Measurements from ENCODE around the gene ABL2.
"Not testable (repeated sequence)": the region's sequence is repeated elsewhere in the genome, so short reads cannot be mapped to it uniquely, and the experiment has no call there.

ABL2 gene

DNA sequence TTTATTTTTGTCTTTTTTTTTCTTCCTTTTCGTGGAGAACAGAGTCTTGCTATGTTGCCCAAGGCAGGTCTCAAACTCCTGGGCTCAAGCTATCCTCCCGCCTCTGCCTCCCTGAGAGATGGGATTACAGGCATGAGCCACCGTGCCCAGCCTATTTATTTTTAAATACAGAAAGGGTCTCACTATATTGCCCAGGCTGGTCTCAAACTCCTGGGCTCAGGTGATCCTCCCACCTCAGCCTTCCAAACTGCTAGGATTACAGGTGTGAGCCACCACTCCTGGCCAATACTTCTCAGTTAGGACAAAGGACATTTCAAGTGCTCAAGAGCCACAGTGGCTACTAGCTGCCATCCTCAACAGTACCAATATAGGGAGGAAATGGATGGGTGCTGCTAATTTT, 16.2 kb downstream of the ABL2 start:
- DNase-seq: not testable (repeated sequence)

DNA sequence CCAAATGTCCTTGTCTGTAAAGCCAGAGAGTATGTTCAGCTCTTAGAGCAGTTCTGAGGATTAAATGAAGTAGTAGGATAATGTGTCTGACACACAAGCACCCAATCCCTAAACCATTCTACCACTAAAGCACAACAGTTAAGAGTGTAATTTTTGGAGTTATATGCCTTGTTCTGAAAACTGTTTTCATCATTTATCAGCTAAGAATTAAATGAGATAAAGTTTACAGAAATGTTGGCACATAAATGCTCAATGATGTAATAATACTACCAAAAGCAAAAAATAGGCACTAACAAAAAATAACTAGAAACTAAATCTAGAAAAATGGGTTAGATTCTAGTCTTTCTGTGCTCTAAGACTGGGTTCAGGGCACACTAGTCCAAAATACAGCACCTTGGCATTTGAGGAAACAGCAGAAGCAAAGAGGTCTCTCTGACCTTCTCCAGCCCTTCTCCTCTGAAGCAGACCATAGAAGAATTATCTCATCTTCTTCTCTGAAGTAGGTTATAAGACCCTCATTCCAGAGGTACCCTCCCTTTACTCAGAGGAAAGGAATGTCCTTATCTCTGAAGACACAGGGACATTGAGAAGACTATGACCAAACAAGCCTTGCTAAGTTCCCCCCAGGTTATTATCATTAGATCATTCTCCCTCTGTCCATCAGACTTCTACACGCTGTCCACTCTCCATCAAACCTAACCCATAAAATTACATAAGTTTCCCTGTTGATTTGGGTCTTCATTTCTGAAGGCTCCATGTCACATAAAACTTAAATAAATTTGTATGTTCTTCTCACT, 20.6 kb downstream of the ABL2 start:
- no peak for DNase-seq

DNA sequence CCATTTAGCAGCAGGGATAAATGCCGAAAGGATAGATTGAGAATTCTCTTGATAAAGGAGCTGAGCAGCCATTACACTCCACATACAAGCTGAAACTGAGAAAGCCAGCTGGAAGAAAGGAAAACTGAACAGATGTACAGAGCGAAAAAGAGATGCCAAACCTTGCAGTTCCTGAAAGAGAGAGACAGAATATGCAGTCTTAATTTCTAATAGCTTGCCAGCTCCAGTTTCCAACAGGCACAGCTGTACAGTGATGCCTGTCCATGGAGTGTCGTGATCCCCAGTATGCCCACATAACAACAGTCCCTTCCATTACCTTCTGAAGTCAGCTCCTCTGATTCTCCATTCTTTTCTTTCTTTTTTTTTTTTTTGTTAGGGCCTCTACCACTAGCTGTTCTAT, 22.7 kb downstream of the ABL2 start:
- peak in 1 of 2 experiments; percentile 31 for DNase-seq

DNA sequence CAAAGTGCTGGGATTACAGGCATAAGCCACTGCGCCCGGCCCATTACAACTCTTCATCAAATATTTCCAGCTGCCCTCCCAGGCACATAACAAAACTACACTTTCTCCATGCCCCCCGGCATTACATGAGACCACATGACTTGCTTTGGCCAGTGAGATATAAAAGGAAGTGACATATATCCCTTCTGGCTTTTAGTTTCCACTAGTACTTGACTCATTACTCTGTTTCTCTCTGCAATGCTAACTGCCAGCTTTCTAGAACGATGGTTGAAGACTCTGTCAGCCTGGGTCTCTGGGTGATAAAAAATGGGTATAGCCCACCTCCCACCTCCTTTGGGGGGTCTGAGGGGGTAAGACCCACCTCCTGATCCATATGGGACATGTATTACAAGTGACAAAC, 24.2 kb downstream of the ABL2 start:
- DNase-seq: no peak

DNA sequence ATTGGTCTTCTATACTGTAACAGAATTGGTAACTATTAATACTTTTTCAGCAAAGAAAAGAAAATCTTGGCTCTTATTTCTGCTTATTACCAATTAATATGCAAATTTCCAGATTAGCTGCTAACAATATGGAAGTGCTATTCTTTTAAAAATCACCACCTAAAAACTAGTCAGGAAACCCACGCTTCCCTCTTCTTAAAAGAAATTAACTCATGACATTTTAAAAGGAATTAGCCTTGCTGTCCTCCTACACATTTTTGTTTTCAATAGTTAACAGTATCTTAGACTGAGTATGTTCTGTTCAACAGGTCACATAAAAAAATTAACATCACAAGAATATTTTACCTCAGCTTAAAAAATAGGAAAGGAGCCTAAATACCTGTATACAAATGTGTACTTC, 27.3 kb downstream of the ABL2 start:
- no peak for DNase-seq

DNA sequence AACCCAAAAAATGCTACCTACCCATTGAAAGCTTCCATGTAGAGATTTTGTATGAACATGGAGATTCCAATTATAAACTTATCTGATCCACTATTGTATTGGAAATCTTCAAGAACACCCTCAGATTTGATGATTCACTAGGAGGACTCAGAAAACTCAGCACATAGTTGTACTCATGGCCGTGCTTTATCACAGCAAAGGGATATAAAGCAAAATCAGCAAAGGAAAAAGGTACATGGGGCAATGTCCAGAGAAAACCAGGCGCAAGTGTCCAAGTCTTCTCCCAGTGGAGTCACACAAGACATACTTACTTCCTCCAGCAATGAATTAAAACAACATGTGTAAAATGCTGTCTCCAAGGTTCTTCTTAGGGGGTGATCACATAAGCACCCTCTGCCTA, 28.9 kb downstream of the ABL2 start:
- DNase-seq: no peak

DNA sequence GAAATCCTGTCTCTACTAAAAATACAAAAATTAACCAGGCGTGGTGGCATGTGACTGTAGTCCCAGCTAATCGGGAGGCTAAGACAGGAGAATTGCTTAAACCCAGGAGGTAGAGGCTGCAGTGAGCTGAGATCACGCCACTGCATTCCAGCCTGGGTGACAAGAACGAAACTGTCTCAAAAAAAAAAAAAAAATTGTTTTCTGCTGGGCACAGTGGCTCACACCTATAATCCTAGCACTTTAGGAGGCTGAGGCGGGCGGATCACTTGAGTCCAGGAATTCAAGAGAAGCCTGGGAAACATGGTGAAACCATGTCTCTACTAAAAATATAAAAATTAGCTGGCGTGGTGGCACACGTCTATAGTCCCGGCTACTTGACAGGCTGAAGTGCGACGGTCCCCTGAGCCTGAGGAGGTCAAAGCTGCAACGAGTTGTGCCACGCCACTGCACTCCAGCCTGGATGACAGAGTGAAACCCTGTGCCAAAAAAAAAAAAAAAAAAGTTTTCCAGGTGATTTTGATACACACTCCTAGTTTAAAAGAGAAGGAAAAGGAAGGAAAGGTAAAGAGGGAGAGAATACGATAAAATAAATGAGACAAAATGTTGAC, 31.7 kb downstream of the ABL2 start:
- no peak for DNase-seq

DNA sequence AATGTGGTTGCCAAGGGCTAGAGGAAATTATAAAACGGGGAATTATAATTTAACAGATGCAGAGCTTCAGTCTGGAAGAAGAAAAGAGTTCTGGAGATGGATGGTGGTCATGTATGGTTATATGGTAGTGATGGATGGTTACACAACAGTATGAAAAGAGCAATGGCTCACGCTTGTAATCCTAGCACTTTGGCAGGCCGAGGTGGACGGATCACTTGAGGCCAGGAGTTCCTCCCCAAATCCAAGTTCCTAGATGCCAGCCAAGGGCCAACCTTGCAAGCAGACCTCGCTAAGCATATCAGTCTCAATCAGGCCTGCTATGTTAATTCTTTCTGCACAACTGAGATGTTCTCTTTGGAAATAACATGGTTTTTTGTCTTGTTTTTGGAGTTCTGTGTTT, 33.6 kb downstream of the ABL2 start:
- not testable (repeated sequence) for DNase-seq

DNA sequence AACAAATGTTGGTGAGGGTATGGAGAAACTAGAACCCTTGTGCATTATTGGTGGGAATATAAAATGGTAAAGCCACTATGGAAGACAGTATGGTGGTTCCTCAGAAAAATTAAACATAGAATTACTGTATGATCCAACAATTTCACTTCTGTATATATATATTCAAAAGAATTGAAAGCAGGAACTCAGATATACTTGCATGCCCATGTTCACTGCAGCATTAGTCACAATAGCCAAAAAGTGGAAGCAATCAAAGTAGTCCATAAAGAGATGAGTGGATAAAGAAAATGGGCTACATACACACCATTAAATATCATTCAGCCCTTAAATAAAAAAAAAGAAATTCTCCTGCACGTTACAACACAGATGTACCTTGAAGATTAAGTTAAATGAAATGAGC, 34.1 kb downstream of the ABL2 start:
- DNase-seq: no peak

DNA sequence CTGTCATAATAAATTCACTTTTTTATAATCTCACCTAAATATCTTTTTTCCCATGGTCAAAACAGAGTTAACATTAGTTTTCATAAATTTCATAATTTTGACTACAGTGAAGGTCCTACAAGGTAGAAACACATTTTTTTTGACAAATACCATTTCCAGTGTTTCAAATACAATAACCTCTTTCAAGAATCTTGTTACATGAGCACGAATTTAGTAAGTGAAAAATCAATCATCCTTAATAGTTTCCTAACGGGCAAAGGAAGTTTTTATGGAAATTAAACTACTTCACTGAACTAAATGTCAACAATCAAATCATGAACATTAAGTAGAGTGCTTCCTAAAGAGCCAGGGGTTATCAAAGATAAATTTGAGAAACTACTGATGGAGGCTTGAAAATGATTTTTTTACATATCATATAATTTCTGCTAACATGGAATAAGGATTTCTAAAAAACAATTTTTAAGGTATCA, 35.4 kb downstream of the ABL2 start:
- no peak for DNase-seq

DNA sequence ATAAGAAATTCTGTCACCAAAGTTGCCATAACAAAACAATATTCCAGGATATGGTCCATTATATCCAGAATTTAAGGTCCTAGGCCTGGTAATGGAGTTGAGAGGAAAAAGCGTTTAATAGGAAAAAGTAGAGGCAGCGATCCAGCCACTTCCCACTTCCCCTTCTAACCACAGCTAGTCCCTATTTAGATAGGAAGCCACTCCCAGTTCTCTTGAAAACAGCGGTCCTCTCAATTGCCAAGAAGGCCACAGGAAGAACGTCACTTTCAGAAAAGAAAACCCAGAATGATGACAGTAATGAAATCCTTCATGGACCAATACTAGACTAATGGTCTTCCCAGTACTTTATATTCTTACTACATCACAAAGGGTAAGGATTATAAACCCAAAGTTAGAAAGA, 38.6 kb downstream of the ABL2 start:
- DNase-seq: no peak

DNA sequence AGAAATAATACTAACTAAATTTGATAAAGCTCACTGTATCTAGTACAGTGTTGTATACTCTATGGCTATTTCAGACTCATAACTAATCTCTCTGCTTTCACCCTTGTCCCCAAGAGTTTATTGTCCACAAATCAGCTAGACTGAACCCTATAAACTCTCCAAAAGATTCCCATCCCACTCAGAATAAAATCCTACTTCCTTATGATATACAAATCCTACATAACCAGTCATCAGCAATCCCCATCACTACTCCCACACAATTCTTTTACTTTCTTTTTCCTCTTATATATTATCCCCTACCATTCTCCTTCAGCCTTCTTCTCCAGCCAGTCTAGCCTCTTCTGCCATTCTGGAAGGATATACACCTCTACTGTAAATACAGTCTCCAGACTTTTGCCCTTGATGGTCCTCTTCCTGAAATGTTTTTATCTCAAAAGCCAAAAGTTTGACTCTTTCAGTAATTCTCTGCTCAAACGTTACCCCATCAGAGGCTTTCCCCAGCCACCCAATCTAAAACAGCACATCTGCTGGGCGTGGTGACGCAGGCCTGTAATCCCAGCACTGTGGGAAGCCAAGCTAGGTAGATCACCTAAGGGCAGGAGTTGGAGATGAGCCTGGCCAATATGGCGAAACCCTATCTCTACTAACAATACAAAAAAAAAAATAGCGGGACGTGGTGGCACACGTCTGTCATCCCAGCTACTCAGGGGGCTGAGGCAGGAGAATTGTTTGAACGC, 41.6 kb downstream of the ABL2 start:
- no peak for DNase-seq

DNA sequence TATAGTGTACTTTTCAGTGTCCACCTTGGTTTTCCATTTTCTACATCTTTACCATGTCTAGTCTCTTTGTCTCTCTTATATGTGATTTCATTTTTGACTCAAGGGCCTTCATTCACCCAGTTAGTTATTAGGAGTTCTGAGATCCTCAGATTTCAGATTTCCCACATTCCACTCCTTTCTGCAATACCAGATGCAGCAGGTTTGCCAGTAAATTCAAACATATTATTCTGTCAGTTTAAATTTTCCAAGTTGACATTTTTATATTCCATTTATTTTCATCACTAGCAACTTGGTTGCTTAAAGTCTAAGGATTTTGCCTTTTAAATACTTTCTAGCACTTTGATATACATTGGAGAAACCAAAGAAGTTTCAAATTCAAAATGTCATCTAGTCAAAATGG, 42.4 kb downstream of the ABL2 start:
- DNase-seq: no peak

DNA sequence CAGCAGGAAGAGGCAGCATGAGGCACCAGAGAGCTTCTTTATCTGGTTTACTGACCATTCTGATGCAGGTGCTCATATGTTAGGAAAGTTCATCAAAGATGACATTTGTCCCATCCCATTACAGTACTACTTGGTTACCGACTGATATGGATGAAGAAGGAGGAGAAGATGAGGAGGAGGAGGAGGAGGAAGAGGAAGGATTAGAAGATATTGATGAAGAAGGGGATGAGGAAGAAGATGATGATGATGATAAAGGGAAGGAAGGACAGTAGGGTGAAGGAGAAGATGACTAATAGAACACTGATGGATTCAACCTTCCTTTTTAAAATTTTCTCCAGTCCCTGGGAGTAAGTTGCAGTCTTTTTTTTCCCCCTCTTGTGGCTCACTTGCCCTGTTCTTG, 45.1 kb downstream of the ABL2 start:
- DNase-seq: no peak

DNA sequence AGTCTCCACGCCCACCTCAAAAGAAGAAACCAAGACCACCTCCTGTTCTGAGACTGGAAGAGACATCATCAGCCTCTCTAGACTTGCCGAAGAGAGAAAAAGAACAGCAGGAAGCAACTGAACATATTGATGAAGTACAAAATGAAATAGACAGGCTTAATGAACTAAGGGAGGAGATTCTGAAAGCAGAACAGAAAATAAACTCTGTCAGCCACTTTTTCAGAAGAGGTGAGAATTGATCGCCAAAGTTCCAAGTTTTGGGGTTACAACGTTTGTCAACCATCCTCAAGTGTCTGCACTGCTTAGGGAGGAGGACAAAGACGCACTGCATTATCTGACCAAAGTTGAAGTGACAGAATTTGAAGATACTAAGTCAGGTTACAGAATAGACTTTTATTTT, 45.6 kb downstream of the ABL2 start:
- DNase-seq: no peak

DNA sequence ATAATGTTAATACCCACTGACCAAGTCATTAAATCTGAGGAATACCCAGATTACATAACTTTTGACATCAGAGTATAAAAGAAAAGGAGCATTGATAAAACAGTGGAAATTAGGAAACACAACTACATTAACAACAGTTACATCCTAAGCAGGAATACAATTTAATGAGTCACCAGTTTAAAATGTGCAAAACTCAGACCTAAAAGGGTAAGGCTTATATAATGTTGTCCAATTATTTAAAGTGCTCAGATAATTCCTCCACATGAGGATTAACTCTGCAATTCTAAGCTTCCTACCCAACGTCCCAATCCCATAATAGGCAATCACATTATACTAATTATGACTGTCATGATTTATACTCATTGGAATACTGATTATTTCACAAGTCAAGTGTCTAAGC, 50.5 kb downstream of the ABL2 start:
- DNase-seq: no peak

DNA sequence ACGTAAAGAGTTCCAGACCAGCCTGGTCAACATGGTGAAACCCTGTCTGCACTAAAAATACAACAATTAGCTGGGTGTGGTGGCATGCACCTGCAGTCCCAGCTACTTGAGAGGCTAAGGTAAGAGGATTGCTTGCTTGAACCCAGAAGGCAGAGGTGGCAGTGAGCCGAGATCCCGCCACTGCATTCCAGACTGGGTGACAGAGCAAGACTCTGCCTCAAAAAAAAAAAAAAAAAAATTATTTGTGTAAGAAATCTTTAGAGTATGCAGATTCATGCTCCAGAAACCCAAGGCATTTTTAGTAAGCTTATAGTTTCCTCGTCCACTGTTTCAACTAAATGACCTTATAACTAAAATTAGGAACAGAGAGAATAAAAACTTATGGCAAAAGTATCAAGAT, 51.3 kb downstream of the ABL2 start:
- no peak for DNase-seq

DNA sequence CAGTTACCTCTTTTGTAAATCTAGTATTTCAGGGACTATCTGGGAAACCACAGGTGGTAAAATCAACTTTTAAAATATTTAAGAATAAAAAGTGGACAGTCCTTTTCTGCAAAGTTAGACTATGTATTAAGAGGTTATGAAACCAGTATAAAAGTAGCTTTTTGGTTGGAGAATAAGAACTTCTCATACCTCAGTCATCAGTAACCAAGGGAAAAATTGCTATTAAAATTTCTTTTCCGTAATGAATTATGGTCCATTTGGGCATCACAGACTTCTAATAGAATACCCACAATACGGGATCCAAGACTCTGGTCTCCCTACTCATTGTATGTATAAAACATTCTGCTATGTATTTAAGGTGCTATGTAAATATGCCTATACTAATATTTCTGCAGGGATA, 51.9 kb downstream of the ABL2 start:
- no peak for DNase-seq

DNA sequence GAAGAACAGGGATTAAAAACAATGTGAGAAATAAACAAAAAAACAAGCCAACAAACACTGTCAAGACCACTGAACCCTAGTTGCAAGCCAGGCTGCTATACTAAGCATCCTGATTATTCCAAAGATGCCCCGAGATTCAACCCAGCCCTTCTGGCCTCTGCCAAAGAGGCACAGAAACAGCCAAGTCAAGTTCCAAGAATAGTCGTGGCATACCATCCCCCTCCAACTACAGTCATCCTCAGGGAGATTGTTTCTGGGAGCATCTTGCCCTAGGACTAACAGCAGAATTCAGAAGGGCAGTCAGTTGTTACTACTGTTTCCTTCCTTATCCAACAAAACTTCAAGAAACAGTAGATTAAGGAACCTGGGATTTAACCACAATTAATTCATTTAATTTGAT, 52.3 kb downstream of the ABL2 start:
- no peak for DNase-seq

DNA sequence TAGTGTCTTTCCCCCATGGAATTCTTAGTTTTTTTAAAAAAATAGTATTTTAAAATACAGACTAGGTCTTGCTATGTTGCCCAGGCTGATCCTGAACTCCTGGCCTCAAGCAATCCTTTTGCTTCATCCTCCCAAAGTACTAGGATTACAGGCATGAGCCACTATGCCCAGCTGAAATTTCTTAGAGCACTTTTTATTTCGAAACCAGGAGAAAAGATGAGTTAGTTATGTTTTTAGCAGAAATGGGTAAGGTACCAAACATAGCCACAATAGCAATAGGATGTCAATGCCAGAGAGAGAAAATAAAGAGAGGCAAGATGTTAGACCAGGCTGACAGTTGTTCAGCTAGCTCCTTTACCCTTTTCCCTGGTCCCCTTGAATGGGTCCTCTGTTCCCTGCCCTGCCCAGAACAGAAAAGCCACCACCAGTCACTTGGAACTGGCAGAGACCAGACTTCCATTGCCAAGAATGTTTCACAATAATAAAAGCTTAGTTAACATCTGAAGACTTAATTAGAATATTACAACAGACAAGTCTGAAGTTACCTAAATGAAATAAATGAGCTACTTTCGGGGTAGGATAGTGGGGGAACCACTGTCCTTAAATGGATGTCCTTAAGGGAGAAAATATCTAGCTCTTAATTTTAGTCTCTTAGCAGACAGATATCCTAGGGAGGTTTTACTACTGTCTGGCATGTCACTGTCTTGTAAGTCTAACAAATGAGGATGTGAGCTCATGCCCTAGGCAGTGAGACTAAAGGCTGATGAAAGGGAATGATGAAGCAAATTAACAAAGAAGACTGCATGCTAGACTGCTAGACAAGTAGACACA, 54.3 kb downstream of the ABL2 start:
- no peak for DNase-seq

DNA sequence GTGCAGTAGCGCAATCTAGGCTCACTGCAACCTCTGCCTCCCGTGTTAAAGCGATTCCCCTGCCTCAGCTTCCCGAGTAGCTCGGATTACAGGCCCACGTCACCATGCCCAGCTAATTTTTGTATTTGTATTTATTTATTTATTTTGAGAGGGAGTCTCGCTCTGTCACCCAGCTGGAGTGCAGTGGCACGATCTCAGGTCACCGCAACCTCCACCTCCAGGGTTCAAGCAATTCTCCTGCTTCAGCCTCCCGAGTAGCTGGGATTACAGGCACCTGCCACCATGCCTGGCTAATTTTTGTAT, 59.1 kb downstream of the ABL2 start:
- DNase-seq: not testable (repeated sequence)

DNA sequence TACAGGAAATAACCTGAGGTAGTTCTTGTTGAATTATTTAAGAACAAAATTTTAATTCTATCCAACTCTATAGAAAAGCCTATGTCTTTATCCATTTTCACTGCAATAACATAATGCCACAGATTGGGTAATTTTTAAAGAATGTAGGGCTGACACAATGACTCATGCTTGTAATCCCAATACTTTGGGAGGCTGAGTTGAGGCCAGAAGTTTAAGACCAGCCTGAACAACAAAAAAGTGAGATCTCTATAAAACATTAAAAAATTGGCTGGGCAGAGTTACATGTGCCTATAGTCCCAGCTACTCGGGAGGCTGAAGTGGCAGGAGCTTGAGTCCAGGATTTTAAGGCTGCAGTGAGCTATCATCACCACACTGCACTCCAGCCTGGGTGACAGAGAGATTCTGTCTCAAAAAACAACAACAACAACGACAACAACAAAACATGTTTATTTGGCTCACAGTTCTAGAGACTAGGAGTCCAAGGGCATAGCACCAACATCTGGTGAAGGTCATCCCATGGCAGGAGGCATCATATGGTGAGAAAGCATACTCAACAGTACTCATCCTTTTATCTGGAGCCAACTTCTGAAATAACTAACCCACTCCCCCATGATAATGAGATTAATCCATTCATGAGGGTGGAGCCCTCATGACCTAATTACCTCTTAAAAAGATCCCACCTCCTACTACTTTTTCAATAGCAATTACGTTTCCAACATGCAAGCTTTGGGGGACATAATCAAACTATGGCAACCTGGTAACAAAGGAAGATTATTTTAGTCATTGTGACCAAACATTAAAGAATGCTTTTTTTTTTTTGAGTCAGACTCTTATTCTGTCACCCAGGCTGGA, 59.6 kb downstream of the ABL2 start:
- DNase-seq: no peak
